Measurements from ENCODE around the gene DHRS9. TPM values are rescaled to one million over a fixed set of nuclear protein-coding genes. Genes with fewer than 3 reads are reported as not detected.
A peak's percentile ranks its signal among the peaks of the same experiment; 100 is the strongest.

The DHRS9 gene
- total and polyA plus RNA-seq, 11 donors = 0.81 to 30.9 (median 1.9) TPM

DNA sequence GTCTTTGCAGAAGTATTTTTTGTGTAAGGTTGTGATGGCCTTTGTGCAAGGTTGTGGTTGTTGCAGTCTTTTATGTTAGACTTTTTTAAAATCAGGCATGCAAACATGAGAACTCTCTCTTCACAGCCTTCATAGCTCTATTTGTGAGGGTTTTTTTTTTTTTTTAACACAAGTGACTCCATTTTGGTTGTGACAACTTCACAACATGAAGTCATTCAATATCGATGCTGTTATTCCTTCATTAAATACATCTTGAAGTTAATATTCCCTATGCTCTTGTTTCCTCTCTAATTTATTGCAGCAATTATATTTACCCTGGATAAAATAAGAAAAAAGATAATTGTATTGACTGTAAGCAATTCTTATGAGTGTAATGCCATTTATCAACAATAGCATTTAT, 35.5 kb downstream of the DHRS9 start:
- TF ChIP-seq POLR2A (IDR thresholded peaks at IDR 0.05) = no peak
- TF ChIP-seq, protein P1, sequence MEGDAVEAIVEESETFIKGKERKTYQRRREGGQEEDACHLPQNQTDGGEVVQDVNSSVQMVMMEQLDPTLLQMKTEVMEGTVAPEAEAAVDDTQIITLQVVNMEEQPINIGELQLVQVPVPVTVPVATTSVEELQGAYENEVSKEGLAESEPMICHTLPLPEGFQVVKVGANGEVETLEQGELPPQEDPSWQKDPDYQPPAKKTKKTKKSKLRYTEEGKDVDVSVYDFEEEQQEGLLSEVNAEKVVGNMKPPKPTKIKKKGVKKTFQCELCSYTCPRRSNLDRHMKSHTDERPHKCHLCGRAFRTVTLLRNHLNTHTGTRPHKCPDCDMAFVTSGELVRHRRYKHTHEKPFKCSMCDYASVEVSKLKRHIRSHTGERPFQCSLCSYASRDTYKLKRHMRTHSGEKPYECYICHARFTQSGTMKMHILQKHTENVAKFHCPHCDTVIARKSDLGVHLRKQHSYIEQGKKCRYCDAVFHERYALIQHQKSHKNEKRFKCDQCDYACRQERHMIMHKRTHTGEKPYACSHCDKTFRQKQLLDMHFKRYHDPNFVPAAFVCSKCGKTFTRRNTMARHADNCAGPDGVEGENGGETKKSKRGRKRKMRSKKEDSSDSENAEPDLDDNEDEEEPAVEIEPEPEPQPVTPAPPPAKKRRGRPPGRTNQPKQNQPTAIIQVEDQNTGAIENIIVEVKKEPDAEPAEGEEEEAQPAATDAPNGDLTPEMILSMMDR (IDR thresholded peaks at IDR 0.05) = no peak
- no peaks in the 10 kb centered on the region for H3K9me3 ChIP-seq
- no peak for DNase-seq

DNA sequence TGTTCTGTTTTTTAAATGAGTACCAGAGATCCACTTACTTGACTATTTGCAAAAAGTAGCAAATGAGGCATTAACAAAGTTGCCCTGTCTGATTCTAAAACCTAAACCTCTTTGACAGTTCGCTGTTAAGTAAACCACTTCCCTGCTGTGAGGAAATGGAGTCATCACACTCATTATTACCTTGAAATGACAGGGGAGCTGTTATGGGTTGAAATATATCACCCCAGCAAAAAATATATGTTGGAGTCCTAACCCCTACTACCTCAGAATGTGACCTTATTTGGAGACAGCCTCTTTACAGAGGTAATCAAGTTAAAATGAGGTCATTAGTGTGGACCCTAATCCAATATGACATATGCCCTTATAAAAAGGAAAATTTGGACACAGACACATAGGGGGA, 36.1 kb downstream of the DHRS9 start:
- H3K4me3 ChIP-seq = no peak overlapping the region
- no peaks in the 10 kb centered on the region for H3K36me3 ChIP-seq
- no peak for ATAC-seq
- 76 to 85% (median 83%) methylated on average over 1 of the region's 1 CpG for WGBS, 4 donors
- H3K9me3 ChIP-seq = no peaks in the 10 kb centered on the region
- peaks cover 0 to 58% (median 0%) of the 10 kb centered on the region in 12 donors for H3K4me1 ChIP-seq
- intact Hi-C loops (cut with DNase I) = loop anchor here in 8 of 10 donors (5.0 to 10.0 kb wide), 6 partner anchors 37 to 289 kb away; no protein-coding TSS in a partner anchor
- peak overlapping the region in 2 of 12 donors; percentile 3 to 50 for H3K27ac ChIP-seq
- no peaks in the 10 kb centered on the region for H3K27me3 ChIP-seq
- no peak for DNase-seq
- TF ChIP-seq POLR2A (IDR thresholded peaks at IDR 0.05) = no peak
- TF ChIP-seq, protein P1 (IDR thresholded peaks at IDR 0.05) = no peak

More for the DNA sequence above, 35.5 kb downstream of the DHRS9 start:
- WGBS, 4 donors = 90 to 97% (median 94%) methylated on average over 1 of the region's 1 CpG
- peaks cover 0 to 61% (median 0%) of the 10 kb centered on the region in 12 donors for H3K4me1 ChIP-seq
- intact Hi-C loops (cut with DNase I) = loop anchor here in 8 of 10 donors (5.0 to 10.0 kb wide), 6 partner anchors 37 to 290 kb away; no protein-coding TSS in a partner anchor
- no peak overlapping the region for H3K4me3 ChIP-seq
- no peaks in the 10 kb centered on the region for H3K27me3 ChIP-seq
- no peak for ATAC-seq
- no peaks in the 10 kb centered on the region for H3K36me3 ChIP-seq
- peak overlapping the region in 1 of 12 donors; percentile 50 for H3K27ac ChIP-seq

DNA sequence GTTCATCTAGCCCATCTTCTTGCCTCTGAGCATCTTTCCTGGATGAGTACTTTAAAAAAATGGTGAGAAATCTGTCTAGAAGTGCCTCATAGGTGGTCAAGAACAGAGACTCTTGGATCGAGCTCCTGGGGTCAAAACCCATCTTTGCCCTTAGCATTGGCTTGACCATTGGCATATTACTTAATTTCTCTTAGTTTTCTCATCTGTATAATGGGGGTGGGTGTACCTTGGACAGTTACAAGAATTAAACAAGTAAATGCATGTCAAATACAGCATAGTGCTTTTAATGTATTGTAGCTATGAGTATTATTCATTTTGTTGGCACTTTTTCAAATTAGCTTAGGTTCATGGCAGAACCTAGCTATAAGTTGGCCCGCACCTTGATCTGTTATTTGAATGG, 36.8 kb downstream of the DHRS9 start:
- intact Hi-C loops (cut with DNase I) = loop anchor here in 8 of 10 donors (5.0 to 10.0 kb wide), 6 partner anchors 36 to 289 kb away; no protein-coding TSS in a partner anchor
- no peaks in the 10 kb centered on the region for H3K36me3 ChIP-seq
- ATAC-seq (no peak), DNase-seq (no peak)
- no peak overlapping the region for H3K4me3 ChIP-seq
- H3K9me3 ChIP-seq = no peaks in the 10 kb centered on the region
- TF ChIP-seq, protein P1 (IDR thresholded peaks at IDR 0.05) = no peak
- no peak for TF ChIP-seq POLR2A (IDR thresholded peaks at IDR 0.05)
- H3K27ac ChIP-seq = peak overlapping the region in 2 of 12 donors; percentile 3 to 50
- peaks cover 0 to 55% (median 0%) of the 10 kb centered on the region in 12 donors for H3K4me1 ChIP-seq
- H3K27me3 ChIP-seq = no peaks in the 10 kb centered on the region
- 85 to 90% (median 88%) methylated on average over 2 of the region's 2 CpGs for WGBS, 4 donors

DNA sequence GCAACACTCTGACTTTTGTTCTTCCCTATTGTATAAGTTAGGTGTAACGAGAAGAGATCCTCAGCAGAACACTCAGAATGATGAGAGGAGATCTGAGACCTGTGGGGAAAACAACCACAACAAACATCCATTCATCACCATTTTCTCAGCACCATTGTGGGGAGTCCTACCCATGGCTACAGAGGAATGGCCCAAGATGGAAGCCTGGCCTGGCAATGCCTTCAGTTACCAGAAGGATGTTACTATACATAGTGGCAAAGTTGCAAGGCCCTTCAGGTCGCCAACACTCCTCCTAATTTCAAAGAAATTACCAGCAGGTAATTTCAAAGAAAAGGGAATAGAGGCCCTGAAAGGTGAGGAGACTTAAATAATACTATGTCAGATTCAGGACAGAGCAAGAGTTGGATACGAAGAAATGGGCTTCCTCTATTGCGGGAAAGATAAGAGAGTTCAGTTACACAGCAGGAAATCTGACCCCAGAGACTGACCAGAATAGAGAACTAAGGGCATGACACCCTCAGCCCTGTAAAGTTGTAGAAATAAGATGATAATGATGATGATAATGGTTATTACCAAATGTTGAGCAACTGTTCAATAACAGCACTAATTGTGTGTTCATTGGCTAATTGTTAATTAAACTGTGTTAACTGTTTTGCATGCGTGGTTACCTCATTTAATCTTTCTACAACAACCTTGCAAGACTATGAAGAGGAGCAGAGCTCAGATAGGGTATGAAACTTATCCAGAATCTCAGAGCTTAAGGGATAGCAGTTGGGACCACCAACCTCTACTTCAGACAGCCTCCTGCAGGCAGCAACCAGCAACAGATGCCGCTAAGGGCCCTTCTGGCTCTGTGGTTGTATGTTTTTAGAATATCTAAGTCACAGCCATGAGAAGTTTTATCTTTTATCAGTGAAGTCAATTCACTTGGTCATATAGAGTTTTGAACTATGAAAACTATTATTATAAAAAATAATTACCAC, 37.5 kb downstream of the DHRS9 start:
- intact Hi-C loops (cut with DNase I) = loop anchor here in 8 of 10 donors (5.0 to 10.0 kb wide), 6 partner anchors 35 to 288 kb away; no protein-coding TSS in a partner anchor
- DNase-seq = no peak
- no peak overlapping the region for H3K4me3 ChIP-seq
- ATAC-seq = no peak
- H3K27me3 ChIP-seq = no peaks in the 10 kb centered on the region
- 77 to 82% (median 78%) methylated on average over 6 of the region's 6 CpGs for WGBS, 4 donors
- H3K27ac ChIP-seq = peak overlapping the region in 1 of 12 donors; percentile 50
- H3K36me3 ChIP-seq = no peaks in the 10 kb centered on the region
- H3K4me1 ChIP-seq = peaks cover 0 to 55% (median 0%) of the 10 kb centered on the region in 12 donors
- TF ChIP-seq, protein P1 (IDR thresholded peaks at IDR 0.05) = no peak
- no peak for TF ChIP-seq POLR2A (IDR thresholded peaks at IDR 0.05)
- no peaks in the 10 kb centered on the region for H3K9me3 ChIP-seq
